ENCODE measurements around the gene FYN.

DNA sequence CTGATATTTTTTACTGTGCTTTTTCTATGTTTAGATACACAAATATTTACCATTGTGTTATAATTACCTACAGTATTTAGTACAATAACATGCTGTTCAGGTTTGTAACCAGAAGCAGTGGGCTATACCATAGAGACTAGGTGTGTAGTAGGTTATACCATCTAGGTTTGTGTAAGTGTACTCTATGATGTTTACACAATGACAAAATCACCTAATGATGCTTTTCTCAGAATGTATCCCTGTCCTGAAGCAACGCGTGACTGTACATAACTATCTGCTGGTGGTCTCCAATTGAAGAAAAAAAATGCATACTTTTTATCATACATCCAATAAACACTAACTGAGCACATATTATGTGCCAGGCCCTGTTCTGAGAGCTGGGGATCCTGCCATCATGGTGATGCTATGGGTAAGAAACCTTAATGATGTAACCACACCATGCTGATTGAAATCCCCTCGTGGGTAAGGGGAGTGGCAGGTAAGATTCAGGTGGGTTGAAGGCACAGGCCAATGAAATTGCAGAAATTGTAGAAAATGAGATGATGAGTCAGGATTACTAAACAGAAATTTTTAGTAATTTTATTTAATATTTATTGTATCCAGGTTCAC lies 76.8 kb downstream of the FYN start:
- TF ChIP-seq ZNF274 (IDR thresholded peaks at IDR 0.05; ENCODE audit: low read depth, low read length) (no peak), SUZ12 (IDR thresholded peaks at IDR 0.05; ENCODE audit: extremely low read depth, insufficient read depth, insufficient read length) (no peak), YY1 (IDR thresholded peaks at IDR 0.05; ENCODE audit: insufficient read depth, insufficient read length) (no peak)

Data from NT2/D1 (cell line).